Measurements from ENCODE around the gene SLC25A29. TPM values are rescaled to one million over a fixed set of nuclear protein-coding genes. Genes with fewer than 3 reads are reported as not detected.

Gene SLC25A29
- total RNA-seq, 4 donors from 2014 or later, result 36.4 to 65.4 (median 52.9) TPM

- peaks cover 0 to 54% (median 8%) of the 10 kb centered on the region in 3 donors for H3K4me1 ChIP-seq
- H3K4me3 ChIP-seq, result no peak overlapping the region
- WGBS, 2 donors (ENCODE audit: low coverage in 1 of 2), result 56 to 65% methylated on average over 6 of the region's 7 CpGs
- no peak for ATAC-seq
- no peak for TF ChIP-seq POLR2A (IDR thresholded peaks at IDR 0.05)
- no peak for TF ChIP-seq CTCF (IDR thresholded peaks at IDR 0.05)
- no peak for TF ChIP-seq POLR2AphosphoS5 (IDR thresholded peaks at IDR 0.05)
- TF ChIP-seq EP300 (IDR thresholded peaks at IDR 0.05), result no peak
- peaks cover 0 to 28% of the 10 kb centered on the region in 2 donors for H3K36me3 ChIP-seq
- no peaks in the 10 kb centered on the region for H3K27me3 ChIP-seq
- no peak overlapping the region for H3K27ac ChIP-seq
- H3K9me3 ChIP-seq, result no peaks in the 10 kb centered on the region
Observed at GRCh38 chr14:100268591-100269207, 37.5 kb downstream of the SLC25A29 start.

GRCh38 chr14:100267990-100268389 is 38.3 kb downstream of the SLC25A29 start:
- no peak for TF ChIP-seq EP300 (IDR thresholded peaks at IDR 0.05)
- no peak for TF ChIP-seq CTCF (IDR thresholded peaks at IDR 0.05)
- TF ChIP-seq POLR2A (IDR thresholded peaks at IDR 0.05), result no peak
- no peak for TF ChIP-seq POLR2AphosphoS5 (IDR thresholded peaks at IDR 0.05)
- no peaks in the 10 kb centered on the region for H3K9me3 ChIP-seq

DNA sequence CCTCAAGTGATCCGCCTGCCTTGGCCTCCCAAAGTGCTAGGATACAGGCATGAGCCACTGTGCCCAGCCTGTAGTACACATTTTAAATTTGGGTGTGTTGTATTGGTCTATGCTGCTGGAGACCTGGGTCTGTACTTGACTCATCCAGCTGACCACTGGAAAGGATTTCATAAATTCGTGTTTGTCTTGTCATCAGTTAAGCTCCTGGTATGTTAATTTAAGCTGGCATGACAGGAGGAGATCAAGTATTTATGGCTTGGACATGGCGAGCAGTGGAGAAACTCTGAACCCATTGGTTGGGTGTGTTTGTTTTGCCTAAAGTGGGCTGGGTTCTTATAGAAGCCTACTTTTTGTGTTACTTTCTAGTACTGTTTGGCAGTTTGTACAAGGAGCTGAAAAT is 43.1 kb downstream of the SLC25A29 start:
- 59 to 81% methylated on average over 2 of the region's 3 CpGs for WGBS, 2 donors (ENCODE audit: low coverage in 1 of 2)
- ATAC-seq, result no peak
- peaks cover 0 to 42% of the 10 kb centered on the region in 2 donors for H3K36me3 ChIP-seq
- no peak for TF ChIP-seq CTCF (IDR thresholded peaks at IDR 0.05)
- TF ChIP-seq POLR2AphosphoS5 (IDR thresholded peaks at IDR 0.05), result no peak
- no peak for TF ChIP-seq POLR2A (IDR thresholded peaks at IDR 0.05)
- TF ChIP-seq EP300 (IDR thresholded peaks at IDR 0.05), result no peak
- H3K27ac ChIP-seq, result no peak overlapping the region
- H3K27me3 ChIP-seq, result no peaks in the 10 kb centered on the region
- no peaks in the 10 kb centered on the region for H3K9me3 ChIP-seq
- H3K4me3 ChIP-seq, result no peak overlapping the region
- peaks cover 0 to 78% (median 3%) of the 10 kb centered on the region in 3 donors for H3K4me1 ChIP-seq

More at GRCh38 chr14:100267990-100268389, 38.3 kb downstream of the SLC25A29 start:
- peaks cover 0 to 60% (median 8%) of the 10 kb centered on the region in 3 donors for H3K4me1 ChIP-seq
- 83 to 86% methylated on average over 2 of the region's 7 CpGs for WGBS, 2 donors (ENCODE audit: low coverage in 1 of 2)
- H3K36me3 ChIP-seq, result peaks cover 0 to 35% of the 10 kb centered on the region in 2 donors
- H3K4me3 ChIP-seq, result no peak overlapping the region
- no peaks in the 10 kb centered on the region for H3K27me3 ChIP-seq
- no peak overlapping the region for H3K27ac ChIP-seq
- no peak for ATAC-seq

DNA sequence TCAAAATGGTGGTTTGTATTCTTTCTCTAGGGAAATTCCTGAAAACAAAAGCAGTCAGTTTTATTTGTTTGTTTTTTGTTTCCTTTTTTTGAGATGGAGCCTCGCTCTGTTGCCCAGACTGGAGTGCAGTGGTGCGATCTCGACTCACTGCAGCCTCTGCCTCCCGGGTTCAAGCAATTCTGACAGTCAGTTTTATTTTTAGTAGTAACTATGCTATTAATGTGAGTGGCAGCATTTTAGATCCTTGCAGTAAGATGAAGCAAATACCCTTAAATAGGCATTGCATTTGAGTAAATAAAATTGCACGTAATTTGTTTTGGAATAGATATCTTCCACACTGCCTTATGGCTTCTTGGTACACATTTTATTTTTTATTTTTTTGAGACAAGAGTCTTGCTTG is 43.7 kb downstream of the SLC25A29 start:
- no peak for ATAC-seq
- Histone ChIP-seq H3K4me1 (peaks cover 0 to 78% (median 0%) of the 10 kb centered on the region in 3 donors), H3K9me3 (no peaks in the 10 kb centered on the region), H3K4me3 (no peak overlapping the region), H3K36me3 (peaks cover 0 to 42% of the 10 kb centered on the region in 2 donors), H3K27ac (no peak overlapping the region), H3K27me3 (no peaks in the 10 kb centered on the region)
- WGBS, 2 donors (ENCODE audit: low coverage in 1 of 2), result 44 to 69% methylated on average over 1 to 5 of the region's 5 CpGs
- no peak for TF ChIP-seq POLR2AphosphoS5 (IDR thresholded peaks at IDR 0.05)
- no peak for TF ChIP-seq EP300 (IDR thresholded peaks at IDR 0.05)
- TF ChIP-seq POLR2A (IDR thresholded peaks at IDR 0.05), result no peak
- no peak for TF ChIP-seq CTCF (IDR thresholded peaks at IDR 0.05)

DNA sequence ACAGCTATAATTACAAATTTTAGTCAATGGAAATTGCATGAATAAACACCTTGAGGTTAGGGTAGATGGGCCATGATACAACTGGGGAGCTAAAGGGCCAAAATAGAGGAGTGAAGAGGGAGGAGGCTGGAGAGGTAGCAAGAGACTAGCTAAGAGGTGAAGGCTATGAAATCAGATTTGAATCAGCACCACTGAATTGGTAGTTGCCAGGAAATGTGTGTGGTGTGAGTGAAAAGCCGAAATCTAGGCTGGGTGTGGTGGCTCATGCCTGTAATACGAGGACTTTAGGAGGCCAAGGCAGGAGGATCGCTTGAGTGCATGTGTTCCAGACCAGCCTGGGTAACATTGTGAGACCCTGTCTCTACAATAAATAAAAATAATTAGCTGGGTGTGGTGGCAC is 44.6 kb downstream of the SLC25A29 start:
- H3K36me3 ChIP-seq, result peaks cover 0 to 42% of the 10 kb centered on the region in 2 donors
- no peak for TF ChIP-seq EP300 (IDR thresholded peaks at IDR 0.05)
- TF ChIP-seq POLR2AphosphoS5 (IDR thresholded peaks at IDR 0.05), result no peak
- no peak for TF ChIP-seq POLR2A (IDR thresholded peaks at IDR 0.05)
- no peak for TF ChIP-seq CTCF (IDR thresholded peaks at IDR 0.05)
- no peak overlapping the region for H3K27ac ChIP-seq
- WGBS, 2 donors (ENCODE audit: low coverage in 1 of 2), result 95% methylated on average over 3 of the region's 3 CpGs; no CpG with 5 or more reads in 1 of the 2 donors
- no peak overlapping the region for H3K4me3 ChIP-seq
- no peak for ATAC-seq
- no peaks in the 10 kb centered on the region for H3K9me3 ChIP-seq
- H3K27me3 ChIP-seq, result no peaks in the 10 kb centered on the region
- peaks cover 0 to 78% (median 0%) of the 10 kb centered on the region in 3 donors for H3K4me1 ChIP-seq

Measured in gastroesophageal sphincter (tissue), 4 donors.